Psoas muscle (tissue), 8 donors: ENCODE data around the gene MCTP2. TPM values are rescaled to one million over a fixed set of nuclear protein-coding genes. Genes with fewer than 3 reads are reported as not detected.

ENCODE experiments used
- ATAC-seq, 4 donors: fragments of 200-7000 bp; cut with Tn5 transposase; one replicate each; pipeline ENCODE4 v1.9.1; 2020; ENCODE audit warnings: moderate library complexity in 3 of 4, mild to moderate bottlenecking in 2 of 4
- DNase-seq, 2 donors: peaks; one replicate each; pipeline ENCODE4 v3.0.0-alpha.2; 2020
- H3K27ac ChIP-seq: fragments of 200-600 bp; one replicate; pipeline ENCODE4 v1.8.0; 2022
- H3K27me3 ChIP-seq, 3 donors: fragments of 200-600 bp in 1 of 3; one replicate each; pipeline versions ENCODE4 v1.6.1 to v1.8.0; 2013 to 2022; ENCODE audit warnings: low read length in 2 of 3, mild to moderate bottlenecking in 2 of 3, moderate library complexity in 1 of 3; ENCODE audit not compliant: insufficient read depth in 3 of 3
- H3K36me3 ChIP-seq, 2 donors: fragments of 200-600 bp in 1 of 2; one replicate each; pipeline versions ENCODE4 v1.6.1 to v1.8.0; 2013 to 2022; ENCODE audit warnings: low read depth in 1 of 2, mild to moderate bottlenecking in 1 of 2, moderate library complexity in 1 of 2; ENCODE audit not compliant: insufficient read depth in 1 of 2
- H3K4me1 ChIP-seq: fragments of 200-600 bp; one replicate; pipeline ENCODE4 v1.8.0; 2022
- H3K4me3 ChIP-seq: fragments of 200-600 bp; one replicate; pipeline ENCODE4 v1.8.0; 2022; ENCODE audit warnings: mild to moderate bottlenecking
- H3K9me3 ChIP-seq: fragments of 200-600 bp; one replicate; pipeline ENCODE4 v1.8.0; 2022
- CTCF ChIP-seq: fragments of 200-600 bp; IDR thresholded peaks from one replicate; pipeline ENCODE4 v1.8.0; 2022; ENCODE audit warnings: antibody characterized with exemption
- WGBS, 3 donors: extraction: QIAGEN DNeasy Blood & Tissue Kit; methylation state at CpG; one replicate each; pipeline versions ENCODE4 v1.1.6 to v1.1.7; 2013; 5-methylcytosine and 5-hydroxymethylcytosine counted together
- intact Hi-C, 2 donors: fragments of 100-400 bp; cut with DNase I; formaldehyde crosslinking; loops; one replicate each; pipeline versions ENCODE4 v1.11.0 to v1.14.2; 2022
- polyA plus RNA-seq, 3 donors: library from polyadenylated mRNA; stranded (reverse); fragments of 200-250 nt; gene quantifications; one replicate each; pipeline ENCODE4 v1.2.3, GENCODE V29; 2013
- total RNA-seq, 4 donors: library from RNA; stranded (reverse); fragmentation: NEBNext Ultra II Directional in 2 of 4; extraction: Animal tissue kit (Norgen Biotek cat#: 25700) in 2 of 4; gene quantifications; one replicate each; pipeline versions ENCODE4 v1.2.1 to v1.2.4, GENCODE V29; 2021 to 2023
- donor health status: healthy with polysubstance abuse.
- donor health status: DM: no; HTN: no; CAD: no; lungs with moderate emphysema.
- donor health status: Bipolar disorder and iron deficiency.
- donor health status: healthy.
- donor health status: DM: yes; HTN: yes; CAD: no.
- donor health status: DM: no; HTN: no; CAD: no.
- donor health status: DM: no; HTN: no; CAD: no.
- donor health status: DM: yes; HTN: yes; CAD: no.

MCTP2 gene
- total and polyA plus RNA-seq, 7 donors = 0.01 to 1.1 (median 0.33) TPM; not detected in 1

DNA sequence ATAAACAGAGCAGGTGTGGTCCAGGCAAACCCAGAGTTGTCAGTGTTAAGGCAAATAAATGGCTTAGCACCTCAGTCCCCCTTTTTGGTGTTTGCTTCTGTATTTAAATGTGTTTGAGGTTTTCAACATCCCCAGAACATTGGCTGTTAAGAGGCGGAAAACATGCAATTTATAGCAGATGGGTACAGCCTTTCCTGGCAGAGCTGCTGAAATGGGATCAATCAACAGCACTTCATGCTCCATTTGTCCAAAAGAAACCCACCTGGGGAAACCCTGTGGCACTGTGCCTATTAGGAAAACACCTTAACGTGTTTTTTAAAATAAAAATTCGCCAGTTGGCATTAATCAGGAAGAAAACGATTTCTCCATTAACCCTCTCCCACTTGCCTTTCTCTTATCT is 135.4 kb downstream of the MCTP2 start:
- ATAC-seq (no peak), DNase-seq (no peak)
- 30 to 43% (median 34%) methylated on average over 4 of the region's 4 CpGs for WGBS, 3 donors
- no peaks in the 10 kb centered on the region for H3K36me3 ChIP-seq
- H3K9me3 ChIP-seq = no peaks in the 10 kb centered on the region
- H3K4me1 ChIP-seq = no peaks in the 10 kb centered on the region
- H3K27me3 ChIP-seq = no peaks in the 10 kb centered on the region
- no peak for TF ChIP-seq CTCF
- intact Hi-C loops = no loop called here
- H3K27ac ChIP-seq = no peak overlapping the region
- H3K4me3 ChIP-seq = no peak overlapping the region

- no peak for TF ChIP-seq CTCF
- DNase-seq (no peak), ATAC-seq (no peak)
- H3K4me3 ChIP-seq = no peak overlapping the region
- 52 to 54% (median 53%) methylated on average over 6 of the region's 6 CpGs for WGBS, 3 donors
- H3K36me3 ChIP-seq = no peaks in the 10 kb centered on the region
- H3K27me3 ChIP-seq = no peaks in the 10 kb centered on the region
- no peaks in the 10 kb centered on the region for H3K4me1 ChIP-seq
- no peaks in the 10 kb centered on the region for H3K9me3 ChIP-seq
- intact Hi-C loops = no loop called here
- H3K27ac ChIP-seq = no peak overlapping the region
These were observed 136.6 kb downstream of the MCTP2 start for GRCh38 chr15:94367726-94368535.

GRCh38 chr15:94370206-94370935 is 139.0 kb downstream of the MCTP2 start:
- 47 to 55% (median 47%) methylated on average over 10 of the region's 10 CpGs for WGBS, 3 donors
- H3K9me3 ChIP-seq = no peaks in the 10 kb centered on the region
- intact Hi-C loops = no loop called here
- H3K27ac ChIP-seq = no peak overlapping the region
- H3K4me3 ChIP-seq = no peak overlapping the region
- no peak for DNase-seq
- no peaks in the 10 kb centered on the region for H3K4me1 ChIP-seq
- no peak for TF ChIP-seq CTCF
- no peak for ATAC-seq
- no peaks in the 10 kb centered on the region for H3K27me3 ChIP-seq
- no peaks in the 10 kb centered on the region for H3K36me3 ChIP-seq

DNA sequence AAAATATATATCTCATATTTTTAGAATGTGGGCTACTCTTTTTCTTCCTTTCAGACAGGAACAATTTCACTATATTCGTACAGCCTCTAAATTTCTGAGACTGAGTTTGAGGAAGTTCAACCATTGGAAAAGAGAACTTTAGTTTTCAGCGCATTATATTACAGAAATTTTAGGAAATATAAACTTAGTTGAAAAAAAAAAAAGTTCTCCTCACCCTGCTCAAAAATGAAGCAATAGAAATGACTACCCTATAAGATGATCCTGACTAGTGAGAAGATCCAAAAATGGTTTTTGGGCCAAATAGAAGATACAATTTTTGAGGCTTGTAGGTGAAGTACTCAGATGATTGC is 139.6 kb downstream of the MCTP2 start:
- intact Hi-C loops = no loop called here
- no peaks in the 10 kb centered on the region for H3K36me3 ChIP-seq
- ATAC-seq (no peak), DNase-seq (no peak)
- no peak for TF ChIP-seq CTCF
- WGBS, 3 donors = 76 to 85% (median 85%) methylated on average over 2 of the region's 2 CpGs
- H3K27me3 ChIP-seq = no peaks in the 10 kb centered on the region
- no peak overlapping the region for H3K27ac ChIP-seq
- no peaks in the 10 kb centered on the region for H3K9me3 ChIP-seq
- H3K4me3 ChIP-seq = no peak overlapping the region
- H3K4me1 ChIP-seq = no peaks in the 10 kb centered on the region
